Lung (tissue), 12 donors: ENCODE results near the gene DDX51. TPM values are rescaled to one million over a fixed set of nuclear protein-coding genes. Genes with fewer than 3 reads are reported as not detected.

Experiments
- ATAC-seq: fragments of 200-7000 bp; cut with Tn5 transposase; one replicate; pipeline ENCODE4 v1.9.1; 2020; ENCODE audit warnings: moderate number of reproducible peaks; ENCODE audit not compliant: insufficient read depth, low FRiP score
- DNase-seq, 3 donors: peaks; one replicate each; pipeline ENCODE4 v3.0.0-alpha.2; 2013 to 2017
- H3K27ac ChIP-seq, 2 donors: one replicate each; pipeline ENCODE4 v1.5.1; 2013; ENCODE audit warnings: mild to moderate bottlenecking in 2 of 2, moderate library complexity in 2 of 2, control low read depth in 1 of 2, inconsistent platforms in 1 of 2, low read depth in 1 of 2, low read length in 1 of 2
- H3K27me3 ChIP-seq, 3 donors: one replicate each; pipeline ENCODE4 v1.5.1; 2013; ENCODE audit warnings: low read length in 2 of 3; ENCODE audit not compliant: control insufficient read depth in 3 of 3, insufficient read depth in 3 of 3
- H3K36me3 ChIP-seq, 4 donors: one replicate each; pipeline ENCODE4 v1.5.1; 2013; ENCODE audit warnings: low read length in 4 of 4, mild to moderate bottlenecking in 1 of 4, moderate library complexity in 1 of 4; ENCODE audit not compliant: control insufficient read depth in 4 of 4, insufficient read depth in 4 of 4
- H3K4me1 ChIP-seq, 5 donors: one replicate each; pipeline ENCODE4 v1.5.1; 2013; ENCODE audit warnings: low read length in 5 of 5, mild to moderate bottlenecking in 2 of 5, moderate library complexity in 1 of 5; ENCODE audit not compliant: control insufficient read depth in 5 of 5, insufficient read depth in 5 of 5
- H3K4me3 ChIP-seq: one replicate; pipeline ENCODE4 v1.5.1; 2013; ENCODE audit warnings: mild to moderate bottlenecking, control low read depth, moderate library complexity
- H3K9ac ChIP-seq, 2 donors: one replicate each; pipeline ENCODE4 v1.5.1; 2013; ENCODE audit warnings: low read length in 2 of 2, control low read depth in 1 of 2; ENCODE audit not compliant: insufficient read depth in 1 of 2
- H3K9me3 ChIP-seq, 4 donors: one replicate each; pipeline ENCODE4 v1.5.1; 2013; ENCODE audit warnings: low read length in 3 of 4, mild to moderate bottlenecking in 1 of 4, moderate library complexity in 1 of 4; ENCODE audit not compliant: control insufficient read depth in 4 of 4, insufficient read depth in 3 of 4
- WGBS, 2 donors: extraction: QIAGEN DNeasy Blood & Tissue Kit; methylation state at CpG; one replicate each; pipeline ENCODE4 v1.1.7; 2013; 5-methylcytosine and 5-hydroxymethylcytosine counted together
- polyA plus RNA-seq, 2 donors: library from polyadenylated mRNA; stranded (reverse); fragments of 200-250 nt; gene quantifications; one replicate each; pipeline ENCODE4 v1.2.1, GENCODE V29; 2013
- total RNA-seq, 2 donors: library from RNA; depleted of rRNA in 1 of 2; stranded (reverse); fragments of >200 nt in 1 of 2; gene quantifications; one replicate each; pipeline ENCODE4 v1.2.1, GENCODE V29; 2014 to 2021
- TF ChIP-seq, protein P1 (sequence below): IDR thresholded peaks from 2 replicates; pipeline ENCODE4 v1.5.1; 2012; ENCODE audit warnings: mild to moderate bottlenecking; ENCODE audit errors: control extremely low read depth, extremely low read depth
- donor health status: control.
- donor health status: control.
- donor health status: Bipolar disorder and iron deficiency.
- donor health status: healthy.
- donor health status: DM: yes; HTN: yes; CAD: no.

Gene DDX51
- total and polyA plus RNA-seq, 4 donors: 15.0 to 25.9 (median 17.2) TPM

DNA sequence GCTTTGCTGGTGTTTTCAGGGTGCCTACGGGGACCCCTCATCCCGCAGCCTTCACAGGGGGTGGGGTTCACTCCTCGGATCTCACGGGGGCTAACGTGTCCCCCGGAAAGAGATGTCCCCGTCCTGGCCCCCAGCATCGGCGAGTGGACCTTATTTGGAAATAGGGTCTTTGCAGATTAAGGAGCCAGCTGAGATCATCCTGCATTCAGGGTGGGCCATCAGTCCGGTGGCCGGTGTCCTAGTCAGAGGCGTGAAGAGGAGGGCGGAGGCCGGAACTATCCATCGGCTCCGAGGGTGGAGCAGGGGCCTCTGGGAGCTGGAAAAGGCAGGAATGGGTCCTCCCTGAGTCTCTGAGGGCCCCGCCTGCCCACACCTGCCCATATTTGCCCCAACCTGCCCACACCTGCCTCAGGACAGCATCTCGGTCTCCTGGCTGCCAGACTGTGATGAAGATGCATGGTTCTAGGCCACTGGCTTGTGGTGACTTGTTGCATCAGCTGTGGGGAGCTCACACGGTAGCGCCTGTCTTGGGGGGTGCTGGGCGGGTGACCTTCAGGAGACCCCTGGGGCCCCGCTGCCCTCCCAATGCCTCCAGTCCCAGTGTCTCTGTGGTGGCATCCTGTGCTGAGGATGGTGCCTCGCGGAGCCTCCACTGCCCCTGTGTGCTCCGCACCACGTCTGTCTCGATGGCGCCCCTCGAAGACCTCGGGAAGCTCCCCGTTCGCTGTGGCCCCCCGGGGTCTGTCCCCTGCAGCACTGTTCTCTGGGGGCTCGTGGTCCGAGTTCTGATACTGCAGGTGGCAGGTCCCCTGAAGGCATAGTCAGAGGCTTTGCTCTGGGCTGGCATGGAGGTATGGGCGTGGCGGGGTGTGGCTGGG lies 14.8 kb upstream of the DDX51 start:
- TF ChIP-seq, protein P1, sequence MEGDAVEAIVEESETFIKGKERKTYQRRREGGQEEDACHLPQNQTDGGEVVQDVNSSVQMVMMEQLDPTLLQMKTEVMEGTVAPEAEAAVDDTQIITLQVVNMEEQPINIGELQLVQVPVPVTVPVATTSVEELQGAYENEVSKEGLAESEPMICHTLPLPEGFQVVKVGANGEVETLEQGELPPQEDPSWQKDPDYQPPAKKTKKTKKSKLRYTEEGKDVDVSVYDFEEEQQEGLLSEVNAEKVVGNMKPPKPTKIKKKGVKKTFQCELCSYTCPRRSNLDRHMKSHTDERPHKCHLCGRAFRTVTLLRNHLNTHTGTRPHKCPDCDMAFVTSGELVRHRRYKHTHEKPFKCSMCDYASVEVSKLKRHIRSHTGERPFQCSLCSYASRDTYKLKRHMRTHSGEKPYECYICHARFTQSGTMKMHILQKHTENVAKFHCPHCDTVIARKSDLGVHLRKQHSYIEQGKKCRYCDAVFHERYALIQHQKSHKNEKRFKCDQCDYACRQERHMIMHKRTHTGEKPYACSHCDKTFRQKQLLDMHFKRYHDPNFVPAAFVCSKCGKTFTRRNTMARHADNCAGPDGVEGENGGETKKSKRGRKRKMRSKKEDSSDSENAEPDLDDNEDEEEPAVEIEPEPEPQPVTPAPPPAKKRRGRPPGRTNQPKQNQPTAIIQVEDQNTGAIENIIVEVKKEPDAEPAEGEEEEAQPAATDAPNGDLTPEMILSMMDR: no peak
- DNase-seq: no peak
- 90% methylated on average over 37 of the region's 37 CpGs for WGBS, 2 donors
- H3K4me1 ChIP-seq: peaks cover 0 to 17% (median 3%) of the 10 kb centered on the region in 5 donors
- peaks cover 0 to 29% (median 13%) of the 10 kb centered on the region in 4 donors for H3K36me3 ChIP-seq
- peaks cover 0 to 9% (median 7%) of the 10 kb centered on the region in 3 donors for H3K27me3 ChIP-seq
- peaks cover 0 to 10% (median 4%) of the 10 kb centered on the region in 4 donors for H3K9me3 ChIP-seq
- no peak overlapping the region for H3K4me3 ChIP-seq
- H3K27ac ChIP-seq: no peak overlapping the region
- no peak for ATAC-seq
- H3K9ac ChIP-seq: no peak overlapping the region

DNA sequence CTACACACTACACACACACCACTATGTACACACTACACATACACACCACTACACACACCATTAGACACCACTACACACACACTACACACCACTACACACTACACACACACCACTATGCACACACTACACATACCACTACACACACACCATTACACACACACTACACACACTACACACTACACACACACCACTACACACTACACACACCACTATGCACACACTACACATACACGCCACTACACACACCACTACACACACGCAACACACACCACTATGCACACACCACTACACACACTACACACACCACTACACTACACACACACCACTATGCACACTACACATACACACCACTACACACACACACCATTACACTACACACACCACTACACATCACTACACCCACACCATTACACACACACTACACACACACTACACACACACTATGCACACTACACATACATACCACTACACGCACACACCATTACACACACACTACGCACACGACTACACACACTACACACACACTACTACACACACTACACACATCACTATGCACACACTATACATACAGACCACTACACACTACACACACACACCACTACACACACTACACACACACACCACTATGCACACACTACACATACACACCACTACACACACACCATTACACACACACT lies 13.8 kb upstream of the DDX51 start:
- Histone ChIP-seq H3K27me3 (peaks cover 0 to 8% (median 7%) of the 10 kb centered on the region in 3 donors), H3K4me1 (peaks cover 0 to 17% (median 3%) of the 10 kb centered on the region in 5 donors), H3K27ac (no peak overlapping the region), H3K36me3 (peaks cover 0 to 29% (median 13%) of the 10 kb centered on the region in 4 donors), H3K9ac (peak overlapping the region in 1 of 2 donors; percentile 46), H3K4me3 (no peak overlapping the region), H3K9me3 (peaks cover 0 to 10% (median 4%) of the 10 kb centered on the region in 4 donors)
- DNase-seq: no peak
- TF ChIP-seq, protein P1: no peak
- no peak for ATAC-seq
- 98 to 99% methylated on average over 5 of the region's 5 CpGs for WGBS, 2 donors

DNA sequence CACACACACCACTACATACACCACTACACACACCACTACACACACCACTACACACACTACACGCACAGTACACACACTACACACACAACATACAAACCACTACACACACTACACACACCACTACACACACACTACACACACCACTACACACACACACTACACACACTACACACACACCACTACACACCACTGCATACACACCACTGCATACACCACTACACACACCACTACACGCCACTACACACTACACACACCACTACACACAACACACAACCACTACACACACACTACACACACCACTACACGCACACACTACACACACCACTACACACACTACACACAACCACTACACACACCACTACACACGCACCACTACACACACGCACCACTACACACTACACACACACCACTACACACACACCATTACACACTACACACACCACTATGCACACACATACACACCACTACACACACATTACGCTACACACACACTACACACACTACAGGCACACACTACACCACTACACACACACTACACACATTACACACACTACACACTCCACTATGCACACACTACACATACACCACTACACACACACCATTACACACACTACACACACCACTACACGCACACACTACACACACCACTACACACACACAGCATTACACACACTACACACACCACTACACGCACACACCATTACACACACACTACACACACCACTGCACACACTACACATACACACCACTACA lies 12.6 kb upstream of the DDX51 start:
- no peak overlapping the region for H3K4me3 ChIP-seq
- ATAC-seq (no peak), DNase-seq (no peak)
- H3K9ac ChIP-seq: no peak overlapping the region
- H3K27ac ChIP-seq: no peak overlapping the region
- TF ChIP-seq, protein P1: no peak
- peaks cover 0 to 15% (median 2%) of the 10 kb centered on the region in 5 donors for H3K4me1 ChIP-seq
- H3K36me3 ChIP-seq: peaks cover 0 to 29% (median 21%) of the 10 kb centered on the region in 4 donors
- WGBS, 2 donors: 85 to 86% methylated on average over 8 of the region's 8 CpGs
- H3K27me3 ChIP-seq: peaks cover 0 to 5% (median 0%) of the 10 kb centered on the region in 3 donors
- peaks cover 0 to 10% (median 4%) of the 10 kb centered on the region in 4 donors for H3K9me3 ChIP-seq
